ENCODE data around the gene TEAD3. TPM values are rescaled to one million over a fixed set of nuclear protein-coding genes. Genes with fewer than 3 reads are reported as not detected.
A peak's percentile ranks its signal among the peaks of the same experiment; 100 is the strongest.

Gene TEAD3
- total RNA-seq, 1 experiment from 2014 or later = 10.7 TPM

- CTCF ChIA-PET = interaction anchor here (0.7 kb wide), 1 partner anchor 446 kb away, joined by 3 read pairs; no protein-coding TSS in a partner anchor
- BruUV-seq (replicated peaks) = no TSS peak
These were observed 71.6 kb downstream of the TEAD3 start for GRCh38 chr6:35425284-35425683.

More at GRCh38 chr6:35425284-35425683, 71.6 kb downstream of the TEAD3 start:
- no peak overlapping the region for H3K4me3 ChIP-seq (ENCODE audit: low read depth in 2 of 2, low read length in 2 of 2)
- ATAC-seq = no peak
- H3K9me3 ChIP-seq (ENCODE audit: control insufficient read depth, insufficient read depth, low read depth, low read length) = peaks cover 13% of the 10 kb centered on the region; the same call in 1 of the 2 replicates
- in situ Hi-C loops (cut with HindIII; ENCODE audit: low pct_unique_long_range_greater_than_20kb, low sequenced_read_pairs) (no loop called here), intact Hi-C loops (cut with micrococcal nuclease; ENCODE audit: unreplicated experiment) (no loop called here)
- TF ChIP-seq CTCF (IDR thresholded peaks at IDR 0.05) (no peak), SIN3A (IDR thresholded peaks at IDR 0.05; ENCODE audit: borderline replicate concordance, insufficient read depth, low read depth, low read length) (no peak), TCF7L2 (IDR thresholded peaks at IDR 0.05; ENCODE audit: low read depth, low read length) (no peak), POLR2AphosphoS5 (IDR thresholded peaks at IDR 0.05; ENCODE audit: low read depth, low read length) (no peak), REST (IDR thresholded peaks at IDR 0.05; ENCODE audit: insufficient read depth in 1 of 2, low read depth in 2 of 2, low read length in 1 of 2) (no peak)
- H3K27me3 ChIP-seq (ENCODE audit: control insufficient read depth, insufficient read depth, low read length) = no peaks in the 10 kb centered on the region
- POLR2A ChIA-PET = interaction anchor here (0.6 kb wide), 1 partner anchor 44 kb away, joined by 18 read pairs; no protein-coding TSS in a partner anchor
- DNase-seq (ENCODE audit: low read depth, low spot score) = no peak
- H3K36me3 ChIP-seq (ENCODE audit: control insufficient read depth, insufficient read depth, low read length) = no peaks in the 10 kb centered on the region
- H3K27ac ChIP-seq (ENCODE audit: low read length) = no peak overlapping the region
- no peaks in the 10 kb centered on the region; the same call in 1 of the 2 replicates for H3K4me1 ChIP-seq (ENCODE audit: control insufficient read depth, insufficient read depth, low read length)

Small RNAs within 50 kb of the gene (microRNA-seq; reads per million reads assigned to microRNA genes)
- 5.1 reads per million, percentile 14 among the genes with 10 or more reads in this experiment for gene MIR7111 (ENCODE audit: unreplicated experiment)

Other genes with a start within 250 kb of the TEAD3 start
- 41.5 TPM for gene ZNF76, start 237.3 kb downstream of the TEAD3 start, total RNA-seq (2021; ENCODE audit: unreplicated experiment)
- gene DEF6, start 199.3 kb downstream of the TEAD3 start, total RNA-seq (2021; ENCODE audit: unreplicated experiment) = 0.59 TPM
- 14.4 TPM for gene PPARD, start 154.5 kb downstream of the TEAD3 start, total RNA-seq (2021; ENCODE audit: unreplicated experiment)
- gene FANCE, start 44.7 kb downstream of the TEAD3 start, total RNA-seq (2021; ENCODE audit: unreplicated experiment) = 4.3 TPM
- gene RPL10A, start 28.7 kb downstream of the TEAD3 start, total RNA-seq (2021; ENCODE audit: unreplicated experiment) = 732 TPM
- not detected for gene TULP1, start 15.8 kb upstream of the TEAD3 start, total RNA-seq (2021; ENCODE audit: unreplicated experiment)
- gene FKBP5, start 191.8 kb upstream of the TEAD3 start, total RNA-seq (2021; ENCODE audit: unreplicated experiment) = 25.2 TPM
- gene ARMC12, start 240.0 kb upstream of the TEAD3 start, total RNA-seq (2021; ENCODE audit: unreplicated experiment) = 1.4 TPM